ENCODE measurements around the gene PRRG2. TPM values are rescaled to one million over a fixed set of nuclear protein-coding genes. Genes with fewer than 3 reads are reported as not detected.
A peak's percentile ranks its signal among the peaks of the same experiment; 100 is the strongest.

PRRG2 gene
- under 1 TPM in 5 of 6 donors, not detected in 1; 0.20 to 0.79 (median 0.62) TPM for polyA plus RNA-seq (ENCODE audit: low read depth in 6 of 6)

- Mint-ChIP-seq H3K36me3 (no peaks in the 10 kb centered on the region), H3K27me3 (no peaks in the 10 kb centered on the region), H3K27ac (peak within 1 kb of the TSS; percentile 84 to 97 (median 92)), H3K4me1 (peaks cover 17 to 34% (median 30%) of the 10 kb centered on the region in 3 donors), H3K9me3 (no peaks in the 10 kb centered on the region), H3K4me3 (peak within 1 kb of the TSS; percentile 88 to 99 (median 94))
- DNase-seq (no peak), ATAC-seq (ENCODE audit: low read depth in 2 of 2) (no peak)
These were observed at the start of gene PRRG2 for GRCh38 chr19:49581007-49581508. TSS of gene PRRG2 (plus strand) at chr19:49581316. CDS start at chr19:49583220, 1,904 bp downstream.

- ATAC-seq (ENCODE audit: low read depth in 2 of 2): peak; percentile 86
- H3K4me1 Mint-ChIP-seq: peaks cover 23 to 43% (median 38%) of the 10 kb centered on the region in 3 donors
These were observed 47.3 kb upstream of the PRRG2 start for GRCh38 chr19:49533551-49534488.

GRCh38 chr19:49534632-49535385, 46.3 kb upstream of the PRRG2 start:
- Mint-ChIP-seq H3K4me3 (peak overlapping the region; percentile 78 to 91 (median 90)), H3K27me3 (peaks cover 0 to 11% (median 0%) of the 10 kb centered on the region in 3 donors), H3K9me3 (no peaks in the 10 kb centered on the region), H3K27ac (peak overlapping the region in 5 of 6 donors; percentile 41 to 92 (median 80)), H3K4me1 (peaks cover 24 to 43% (median 39%) of the 10 kb centered on the region in 3 donors), H3K36me3 (no peaks in the 10 kb centered on the region)
- ATAC-seq (ENCODE audit: low read depth in 2 of 2): no peak
- DNase-seq: no peak

More at GRCh38 chr19:49533551-49534488, 47.3 kb upstream of the PRRG2 start:
- peaks cover 0 to 11% (median 0%) of the 10 kb centered on the region in 3 donors for H3K27me3 Mint-ChIP-seq
- H3K36me3 Mint-ChIP-seq: no peaks in the 10 kb centered on the region
- peak; percentile 87 for DNase-seq
- H3K9me3 Mint-ChIP-seq: no peaks in the 10 kb centered on the region
- H3K4me3 Mint-ChIP-seq: peak overlapping the region; percentile 81 to 91 (median 90)
- H3K27ac Mint-ChIP-seq: peak overlapping the region in 5 of 6 donors; percentile 44 to 95 (median 89)

- Mint-ChIP-seq H3K9me3 (no peaks in the 10 kb centered on the region), H3K27me3 (peaks cover 0 to 11% (median 0%) of the 10 kb centered on the region in 3 donors), H3K4me1 (peaks cover 27 to 44% (median 43%) of the 10 kb centered on the region in 3 donors), H3K4me3 (peak overlapping the region in 4 of 8 donors; percentile 61 to 89 (median 76)), H3K36me3 (no peaks in the 10 kb centered on the region), H3K27ac (peak overlapping the region in 2 of 6 donors; percentile 68 to 95)
- ATAC-seq (ENCODE audit: low read depth in 2 of 2) (no peak), DNase-seq (no peak)
These were observed 44.1 kb upstream of the PRRG2 start for GRCh38 chr19:49536921-49537462.

GRCh38 chr19:49538643-49539042, 42.5 kb upstream of the PRRG2 start:
- peaks cover 21 to 34% (median 33%) of the 10 kb centered on the region in 3 donors for H3K4me1 Mint-ChIP-seq
- H3K9me3 Mint-ChIP-seq: no peaks in the 10 kb centered on the region
- no peak for DNase-seq
- H3K27me3 Mint-ChIP-seq: peaks cover 0 to 5% (median 0%) of the 10 kb centered on the region in 3 donors
- H3K27ac Mint-ChIP-seq: peak overlapping the region in 2 of 6 donors; percentile 68 to 85
- no peaks in the 10 kb centered on the region for H3K36me3 Mint-ChIP-seq
- no peak for ATAC-seq (ENCODE audit: low read depth in 2 of 2)
- H3K4me3 Mint-ChIP-seq: peak overlapping the region in 4 of 8 donors; percentile 65 to 89 (median 76)

GRCh38 chr19:49539192-49539952, 41.7 kb upstream of the PRRG2 start:
- Mint-ChIP-seq H3K4me3 (peak overlapping the region in 1 of 8 donors; percentile 24), H3K4me1 (peaks cover 23 to 32% (median 32%) of the 10 kb centered on the region in 3 donors), H3K27ac (peak overlapping the region in 1 of 6 donors; percentile 69), H3K27me3 (peaks cover 0 to 5% (median 0%) of the 10 kb centered on the region in 3 donors), H3K9me3 (no peaks in the 10 kb centered on the region), H3K36me3 (no peaks in the 10 kb centered on the region)
- DNase-seq: no peak
- ATAC-seq (ENCODE audit: low read depth in 2 of 2): no peak

GRCh38 chr19:49541914-49542313, 39.2 kb upstream of the PRRG2 start:
- DNase-seq (no peak), ATAC-seq (ENCODE audit: low read depth in 2 of 2) (no peak)
- no peaks in the 10 kb centered on the region for H3K36me3 Mint-ChIP-seq
- H3K9me3 Mint-ChIP-seq: no peaks in the 10 kb centered on the region
- H3K27me3 Mint-ChIP-seq: no peaks in the 10 kb centered on the region
- H3K27ac Mint-ChIP-seq: peak overlapping the region in 1 of 6 donors; percentile 60
- H3K4me3 Mint-ChIP-seq: no peak overlapping the region
- peaks cover 17 to 28% (median 18%) of the 10 kb centered on the region in 3 donors for H3K4me1 Mint-ChIP-seq

- Mint-ChIP-seq H3K9me3 (no peaks in the 10 kb centered on the region), H3K27me3 (no peaks in the 10 kb centered on the region), H3K36me3 (no peaks in the 10 kb centered on the region), H3K4me3 (no peak overlapping the region), H3K4me1 (peaks cover 15 to 27% (median 16%) of the 10 kb centered on the region in 3 donors), H3K27ac (peak overlapping the region in 1 of 6 donors; percentile 79)
- DNase-seq: no peak
- no peak for ATAC-seq (ENCODE audit: low read depth in 2 of 2)
These were observed 38.7 kb upstream of the PRRG2 start for GRCh38 chr19:49542446-49542845.

- no peaks in the 10 kb centered on the region for H3K27me3 Mint-ChIP-seq
- DNase-seq (no peak), ATAC-seq (ENCODE audit: low read depth in 2 of 2) (no peak)
- H3K4me1 Mint-ChIP-seq: peaks cover 10 to 21% (median 15%) of the 10 kb centered on the region in 3 donors
- H3K4me3 Mint-ChIP-seq: no peak overlapping the region
- peak overlapping the region in 1 of 6 donors; percentile 47 for H3K27ac Mint-ChIP-seq
- H3K9me3 Mint-ChIP-seq: no peaks in the 10 kb centered on the region
- H3K36me3 Mint-ChIP-seq: no peaks in the 10 kb centered on the region
These were observed 38.1 kb upstream of the PRRG2 start for GRCh38 chr19:49543032-49543431.

- H3K9me3 Mint-ChIP-seq: no peaks in the 10 kb centered on the region
- H3K4me1 Mint-ChIP-seq: peaks cover 4 to 17% (median 15%) of the 10 kb centered on the region in 3 donors
- no peak for DNase-seq
- H3K4me3 Mint-ChIP-seq: peak overlapping the region in 1 of 8 donors; percentile 42
- no peaks in the 10 kb centered on the region for H3K27me3 Mint-ChIP-seq
- H3K27ac Mint-ChIP-seq: peak overlapping the region in 4 of 6 donors; percentile 41 to 80 (median 68)
- no peaks in the 10 kb centered on the region for H3K36me3 Mint-ChIP-seq
- ATAC-seq (ENCODE audit: low read depth in 2 of 2): no peak
These were observed 37.0 kb upstream of the PRRG2 start for GRCh38 chr19:49544154-49544553.

GRCh38 chr19:49546825-49547565, 34.1 kb upstream of the PRRG2 start:
- H3K27me3 Mint-ChIP-seq: no peaks in the 10 kb centered on the region

More at GRCh38 chr19:49546825-49547565, 34.1 kb upstream of the PRRG2 start:
- Mint-ChIP-seq H3K36me3 (no peaks in the 10 kb centered on the region), H3K9me3 (no peaks in the 10 kb centered on the region), H3K4me1 (peaks cover 4 to 11% (median 10%) of the 10 kb centered on the region in 3 donors), H3K4me3 (peak overlapping the region in 5 of 8 donors; percentile 46 to 70 (median 53)), H3K27ac (peak overlapping the region in 4 of 6 donors; percentile 0 to 86 (median 51))
- ATAC-seq (ENCODE audit: low read depth in 2 of 2): peak; percentile 79 to 89
- DNase-seq: peak; percentile 73

All from naive B cell (primary cell).